HepG2 (cell line): ENCODE data around the gene RCC2. TPM values are rescaled to one million over a fixed set of nuclear protein-coding genes. Genes with fewer than 3 reads are reported as not detected.
"Not testable (repeated sequence)": the region's sequence is repeated elsewhere in the genome, so short reads cannot be mapped to it uniquely, and the experiment has no call there.

Source experiments
- ATAC-seq: fragments of 200-7000 bp; cut with Tn5 transposase; 3 replicates; pipeline ENCODE4 v1.9.1; 2020; ENCODE audit warnings: mild to moderate bottlenecking, moderate library complexity
- BruUV-seq: library from RNA; stranded (reverse); fragments of 400-500 nt; replicated peaks from 2 replicates; lab custom pipeline; 2021; lab: Mats Ljungman, UMichigan
- CTCF ChIA-PET: fragments of 300-600 bp; formaldehyde crosslinking; extraction: SDS; loops from one replicate; lab custom pipeline; 2021; ENCODE audit warnings: low total read pairs, inconsistent platforms, low intra/inter-chr PET ratio; lab: Yijun Ruan, JAX
- POLR2A ChIA-PET: fragments of 350-600 bp; sonication (Branson Sonifier 250); formaldehyde crosslinking; loops from one replicate; lab custom pipeline; 2020; ENCODE audit warnings: antibody characterized with exemption, inconsistent platforms; lab: Yijun Ruan, JAX
- DNase-seq: peaks from one replicate; pipeline ENCODE4 v3.0.0-alpha.2; 2015; ENCODE audit warnings: low spot score
- FAIRE-seq: peaks from 3 replicates; lab custom pipeline; 2011; peaks lifted over from hg19 to GRCh38; lab: Jason Lieb, UNC
- H2AFZ ChIP-seq: one replicate; pipeline ENCODE4 v1.6.1; 2011; ENCODE audit warnings: low read length, inconsistent platforms
- H3K27ac ChIP-seq: fragments of 300-600 bp; 3 replicates; pipeline ENCODE4 v1.8.0; 2011; ENCODE audit warnings: mixed run types, mild to moderate bottlenecking, mixed read lengths, low read length, inconsistent platforms; ENCODE audit not compliant: insufficient read depth; ENCODE audit errors: extremely low read length
- H3K27me3 ChIP-seq, 2 experiments: fragments of 200-600 bp in 1 of 2; 2 replicates in 1 of 2; 3 replicates in 1 of 2; pipeline versions ENCODE4 v1.6.0 to v1.8.0; 2011; ENCODE audit warnings: low read length in 2 of 2, mild to moderate bottlenecking in 2 of 2, moderate library complexity in 2 of 2, inconsistent platforms in 1 of 2; ENCODE audit not compliant: insufficient read depth in 2 of 2, control insufficient read depth in 1 of 2
- H3K36me3 ChIP-seq, 2 experiments: fragments of 200-600 bp in 1 of 2; replicated peaks in 1 of 2; 2 replicates in 1 of 2; 3 replicates in 1 of 2; pipeline versions ENCODE4 v1.5.1 to v1.8.0; 2011; ENCODE audit warnings: low read length in 2 of 2, inconsistent platforms in 1 of 2; ENCODE audit not compliant: insufficient read depth in 2 of 2, control insufficient read depth in 1 of 2
- H3K4me1 ChIP-seq: 2 replicates; pipeline ENCODE4 v1.5.1; 2012; ENCODE audit warnings: low read length, inconsistent platforms; ENCODE audit not compliant: insufficient read depth
- H3K4me2 ChIP-seq: 2 replicates; pipeline ENCODE4 v1.6.0; 2011; ENCODE audit warnings: low read depth, low read length, inconsistent platforms
- H3K4me3 ChIP-seq, 3 experiments: fragments of 200-600 bp in 1 of 3; sonication (generic), shearing (Covaris generic) in 1 of 3; replicated peaks in 1 of 3; 2 replicates each; pipeline ENCODE4 v1.5.1; 2011 to 2016; ENCODE audit warnings: low read length in 3 of 3, inconsistent platforms in 2 of 3, low read depth in 2 of 3, mild to moderate bottlenecking in 2 of 3, control low read depth in 1 of 3, mixed read lengths in 1 of 3; ENCODE audit not compliant: insufficient read depth in 1 of 3
- H3K79me2 ChIP-seq: one replicate; pipeline ENCODE4 v1.6.1; 2011; ENCODE audit warnings: low read length, inconsistent platforms; ENCODE audit not compliant: insufficient read depth
- H3K9ac ChIP-seq: 2 replicates; pipeline ENCODE4 v1.6.0; 2011; ENCODE audit warnings: mild to moderate bottlenecking, low read depth, low read length, inconsistent platforms; ENCODE audit not compliant: insufficient read depth
- H3K9me3 ChIP-seq: 2 replicates; pipeline ENCODE4 v1.5.1; 2012; ENCODE audit warnings: mild to moderate bottlenecking, low read length
- H4K20me1 ChIP-seq: 2 replicates; pipeline ENCODE4 v1.6.0; 2011; ENCODE audit warnings: inconsistent platforms, mild to moderate bottlenecking, low read length, moderate library complexity; ENCODE audit not compliant: insufficient read depth
- ATF7-NPFF ChIP-seq: sonication (generic); formaldehyde crosslinking; IDR thresholded peaks from 2 replicates; pipeline ENCODE4 v1.8.1; 2023; ENCODE audit warnings: mild to moderate bottlenecking, low read depth, missing genetic modification reagents, moderate library complexity
- CC2D1A ChIP-seq: sonication (generic); formaldehyde crosslinking; IDR thresholded peaks from 2 replicates; pipeline ENCODE4 v1.8.1; 2023; ENCODE audit warnings: mild to moderate bottlenecking, missing genetic modification reagents
- TSC22D2 ChIP-seq: sonication (generic); formaldehyde crosslinking; IDR thresholded peaks from 2 replicates; pipeline ENCODE4 v1.5.1; 2020; ENCODE audit warnings: missing genetic modification reagents, mild to moderate bottlenecking, borderline replicate concordance
- ZFP36L1 ChIP-seq: sonication (generic); formaldehyde crosslinking; IDR thresholded peaks from 2 replicates; pipeline ENCODE4 v1.8.0; 2022; ENCODE audit warnings: mild to moderate bottlenecking, missing genetic modification reagents, moderate library complexity
- ZNF629 ChIP-seq: sonication (generic); formaldehyde crosslinking; conservative IDR thresholded peaks from 2 replicates; pipeline ENCODE4 v1.5.0; 2020; ENCODE audit warnings: missing genetic modification reagents
- ZZZ3 ChIP-seq: sonication (generic); formaldehyde crosslinking; IDR thresholded peaks from 2 replicates; pipeline ENCODE4 v1.4.0; 2020; ENCODE audit warnings: missing genetic modification reagents, mild to moderate bottlenecking, borderline replicate concordance
- WGBS: methylation state at CpG from one replicate; pipeline ENCODE4 v1.1.6; 2017; ENCODE audit warnings: low lambda C conversion rate; 5-methylcytosine and 5-hydroxymethylcytosine counted together
- in situ Hi-C: cut with HindIII; loops from 2 replicates; pipeline ENCODE4 v1.10.0; 2017; ENCODE audit warnings: low pct_unique_long_range_greater_than_20kb; ENCODE audit not compliant: extremely low pct_ligation_motif_present
- intact Hi-C: fragments of 100-400 bp; cut with micrococcal nuclease; formaldehyde crosslinking; loops from one replicate; pipeline ENCODE4 v1.10.0; 2022; ENCODE audit not compliant: unreplicated experiment
- polyA plus RNA-seq, 8 experiments: library from polyadenylated mRNA; depleted of rRNA in 3 of 8; stranded (reverse) in 7 of 8; unstranded in 1 of 8; fragments of >200 nt; fragmentation: Illumina TruSeq in 4 of 8; extraction: Trizol in 4 of 8; gene quantifications; 2 replicates each; pipeline versions ENCODE4 v1.2.1 to v1.2.3, GENCODE V29; 2011 to 2016; ENCODE audit warnings: low read depth in 4 of 8, missing spikeins in 1 of 8, mixed read lengths in 1 of 8; ENCODE audit not compliant: insufficient read depth in 1 of 8
- total RNA-seq, 5 experiments: library from RNA; depleted of rRNA; stranded (reverse); fragments of >200 nt; fragmentation: Illumina TruSeq; extraction: Trizol; gene quantifications; 2 replicates each; pipeline ENCODE4 v1.2.3, GENCODE V29; 2016; ENCODE audit warnings: low read depth in 1 of 5
- TF ChIP-seq, protein P1 (sequence below): sonication (generic); formaldehyde crosslinking; IDR thresholded peaks from 2 replicates; pipeline ENCODE4 v1.4.0; 2020; ENCODE audit warnings: mild to moderate bottlenecking, missing genetic modification reagents

RCC2 gene
- total and polyA plus RNA-seq, 2 of the 13 experiments (the other 11 are each of a cell fraction or from before 2014, with no cell fraction given), result 20.5 to 55.8 TPM

GRCh38 chr1:17481981-17482380 lies 42.5 kb upstream of the RCC2 start:
- H2AFZ ChIP-seq, FAIRE-seq, DNase-seq, H3K4me2 ChIP-seq, H3K9ac ChIP-seq, H3K27ac ChIP-seq, H3K27me3 ChIP-seq, CTCF ChIA-PET, H3K4me1 ChIP-seq, H3K36me3 ChIP-seq, ATAC-seq, H3K4me3 ChIP-seq, intact Hi-C loops, POLR2A ChIA-PET, H3K9me3 ChIP-seq, BruUV-seq, H3K79me2 ChIP-seq, in situ Hi-C loops, H4K20me1 ChIP-seq: not testable (repeated sequence)
- 63% methylated on average over 10 of the region's 10 CpGs for WGBS

- TF ChIP-seq, protein P1, sequence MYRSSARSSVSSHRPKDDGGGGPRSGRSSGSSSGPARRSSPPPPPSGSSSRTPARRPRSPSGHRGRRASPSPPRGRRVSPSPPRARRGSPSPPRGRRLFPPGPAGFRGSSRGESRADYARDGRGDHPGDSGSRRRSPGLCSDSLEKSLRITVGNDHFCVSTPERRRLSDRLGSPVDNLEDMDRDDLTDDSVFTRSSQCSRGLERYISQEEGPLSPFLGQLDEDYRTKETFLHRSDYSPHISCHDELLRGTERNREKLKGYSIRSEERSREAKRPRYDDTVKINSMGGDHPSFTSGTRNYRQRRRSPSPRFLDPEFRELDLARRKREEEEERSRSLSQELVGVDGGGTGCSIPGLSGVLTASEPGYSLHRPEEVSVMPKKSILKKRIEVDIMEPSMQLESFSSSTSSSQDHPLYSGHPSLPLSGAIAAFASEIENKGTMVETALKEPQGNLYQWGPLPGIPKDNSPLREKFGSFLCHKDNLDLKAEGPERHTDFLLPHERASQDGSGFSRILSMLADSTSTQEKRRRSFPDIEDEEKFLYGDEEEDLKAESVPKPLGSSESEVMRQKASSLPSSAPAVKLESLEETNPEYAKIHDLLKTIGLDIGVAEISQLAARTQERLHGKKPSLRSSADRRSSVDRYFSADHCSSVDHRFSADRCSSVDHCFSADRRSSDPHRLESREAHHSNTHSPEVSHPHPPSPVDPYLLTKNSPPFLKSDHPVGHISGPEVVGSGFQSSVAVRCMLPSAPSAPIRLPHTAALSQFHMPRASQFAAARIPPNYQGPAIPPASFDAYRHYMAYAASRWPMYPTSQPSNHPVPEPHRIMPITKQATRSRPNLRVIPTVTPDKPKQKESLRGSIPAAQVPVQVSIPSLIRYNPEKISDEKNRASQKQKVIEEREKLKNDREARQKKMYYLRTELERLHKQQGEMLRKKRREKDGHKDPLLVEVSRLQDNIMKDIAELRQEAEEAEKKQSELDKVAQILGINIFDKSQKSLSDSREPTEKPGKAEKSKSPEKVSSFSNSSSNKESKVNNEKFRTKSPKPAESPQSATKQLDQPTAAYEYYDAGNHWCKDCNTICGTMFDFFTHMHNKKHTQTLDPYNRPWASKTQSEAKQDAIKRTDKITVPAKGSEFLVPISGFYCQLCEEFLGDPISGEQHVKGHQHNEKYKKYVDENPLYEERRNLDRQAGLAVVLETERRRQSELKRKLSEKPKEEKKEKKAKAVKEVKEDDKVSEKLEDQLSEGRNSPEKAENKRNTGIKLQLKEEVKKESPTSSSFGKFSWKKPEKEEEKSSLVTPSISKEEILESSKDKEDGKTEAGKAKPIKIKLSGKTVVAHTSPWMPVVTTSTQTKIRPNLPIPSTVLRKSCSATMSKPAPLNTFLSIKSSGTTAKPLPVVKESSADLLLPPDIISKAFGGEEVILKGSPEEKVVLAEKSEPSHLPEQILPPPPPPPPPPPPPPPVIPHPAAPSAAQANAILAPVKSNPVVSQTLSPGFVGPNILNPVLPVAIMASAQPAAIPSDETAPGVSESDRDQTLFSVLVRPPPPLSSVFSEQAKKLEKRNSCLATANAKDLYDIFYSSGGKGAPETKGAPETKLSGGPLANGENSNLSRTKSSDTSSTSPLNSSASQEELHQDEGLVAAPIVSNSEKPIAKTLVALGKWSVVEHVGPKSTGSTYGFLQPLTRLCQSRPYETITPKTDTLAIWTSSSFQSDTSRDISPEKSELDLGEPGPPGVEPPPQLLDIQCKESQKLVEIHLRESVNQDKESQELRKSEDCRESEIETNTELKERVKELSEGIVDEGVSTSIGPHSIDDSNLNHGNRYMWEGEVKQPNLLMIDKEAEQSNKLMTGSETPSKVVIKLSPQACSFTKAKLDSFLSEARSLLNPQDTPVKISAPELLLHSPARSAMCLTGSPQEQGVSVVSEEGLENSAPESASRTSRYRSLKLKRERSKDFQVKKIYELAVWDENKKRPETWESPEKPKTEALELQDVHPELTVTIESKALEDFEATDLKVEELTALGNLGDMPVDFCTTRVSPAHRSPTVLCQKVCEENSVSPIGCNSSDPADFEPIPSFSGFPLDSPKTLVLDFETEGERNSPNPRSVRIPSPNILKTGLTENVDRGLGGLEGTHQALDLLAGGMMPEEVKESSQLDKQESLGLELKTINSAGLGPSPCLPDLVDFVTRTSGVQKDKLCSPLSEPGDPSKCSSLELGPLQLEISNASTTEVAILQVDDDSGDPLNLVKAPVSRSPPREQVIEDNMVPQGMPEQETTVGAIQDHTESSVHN, result no peak
- no peak for TF ChIP-seq TSC22D2
- TF ChIP-seq ZZZ3 (CRISPR knock-in tag), result no peak
- no peak for TF ChIP-seq ZFP36L1
- TF ChIP-seq ATF7-NPFF (CRISPR knock-in tag), result no peak
- TF ChIP-seq ZNF629 (CRISPR knock-in tag), result no peak
- TF ChIP-seq CC2D1A (CRISPR knock-in tag), result no peak
- FAIRE-seq, result no peak
- intact Hi-C loops, result no loop called here
- Histone ChIP-seq H4K20me1 (no peaks in the 10 kb centered on the region), H3K4me3 (no peak overlapping the region), H2AFZ (no peak overlapping the region), H3K9ac (no peak overlapping the region), H3K4me2 (no peak overlapping the region), H3K36me3 (no peaks in the 10 kb centered on the region), H3K9me3 (no peaks in the 10 kb centered on the region), H3K27ac (no peak overlapping the region), H3K4me1 (no peaks in the 10 kb centered on the region), H3K79me2 (no peaks in the 10 kb centered on the region), H3K27me3 (peaks cover 0 to 3% of the 10 kb centered on the region in 2 experiments; a peak in 3 of 5 replicates)
- no peak for DNase-seq
- in situ Hi-C loops, result no loop called here
- POLR2A ChIA-PET, result no interaction called here
- no TSS peak for BruUV-seq
- no peak for ATAC-seq
- CTCF ChIA-PET, result no interaction called here
- 75% methylated on average over 7 of the region's 7 CpGs for WGBS
These were observed 41.4 kb upstream of the RCC2 start for GRCh38 chr1:17480846-17481245.
